Measurements from ENCODE around the gene TCIRG1. TPM values are rescaled to one million over a fixed set of nuclear protein-coding genes. Genes with fewer than 3 reads are reported as not detected.
"Not testable (repeated sequence)": the region's sequence is repeated elsewhere in the genome, so short reads cannot be mapped to it uniquely, and the experiment has no call there.

Gene TCIRG1
- polyA plus RNA-seq, 1 donor = 24.7 TPM

- no peak for DNase-seq (ENCODE audit: low read depth)
These were observed 43.7 kb downstream of the TCIRG1 start for GRCh38 chr11:68082481-68082880.

GRCh38 chr11:68083517-68083916 lies 44.7 kb downstream of the TCIRG1 start:
- DNase-seq (ENCODE audit: low read depth) = no peak

- no peak for DNase-seq (ENCODE audit: low read depth)
These were observed 50.9 kb downstream of the TCIRG1 start for GRCh38 chr11:68089679-68090078.

- no peak for DNase-seq (ENCODE audit: low read depth)
These were observed 51.5 kb downstream of the TCIRG1 start for GRCh38 chr11:68090287-68090686.

- DNase-seq (ENCODE audit: low read depth) = no peak
These were observed 51.9 kb downstream of the TCIRG1 start for GRCh38 chr11:68090706-68091105.

GRCh38 chr11:68092411-68092810 lies 53.6 kb downstream of the TCIRG1 start:
- no peak for DNase-seq (ENCODE audit: low read depth)

GRCh38 chr11:68092946-68093345 lies 54.1 kb downstream of the TCIRG1 start:
- DNase-seq (ENCODE audit: low read depth) = not testable (repeated sequence)

GRCh38 chr11:68093565-68093964 lies 54.7 kb downstream of the TCIRG1 start:
- DNase-seq (ENCODE audit: low read depth) = no peak

GRCh38 chr11:68096962-68097361 lies 58.1 kb downstream of the TCIRG1 start:
- no peak for DNase-seq (ENCODE audit: low read depth)

GRCh38 chr11:68099057-68099456 lies 60.2 kb downstream of the TCIRG1 start:
- no peak for DNase-seq (ENCODE audit: low read depth)

- DNase-seq (ENCODE audit: low read depth) = no peak
These were observed 60.9 kb downstream of the TCIRG1 start for GRCh38 chr11:68099474-68100405.

Other genes starting within 250 kb of the TCIRG1 start
- 6.0 TPM for gene UNC93B1, start 34.9 kb upstream of the TCIRG1 start, polyA plus RNA-seq (ENCODE audit: insufficient read length)
- gene ALDH3B1, start 28.7 kb upstream of the TCIRG1 start, polyA plus RNA-seq (ENCODE audit: insufficient read length) = 11.8 TPM
- gene NDUFS8, start 8.3 kb upstream of the TCIRG1 start, polyA plus RNA-seq (ENCODE audit: insufficient read length) = 68.5 TPM
- 21.4 TPM for gene CHKA, start 82.4 kb downstream of the TCIRG1 start, polyA plus RNA-seq (ENCODE audit: insufficient read length)
- 43.3 TPM for gene KMT5B, start 174.3 kb downstream of the TCIRG1 start, polyA plus RNA-seq (ENCODE audit: insufficient read length)
- gene C11orf24, start 232.9 kb downstream of the TCIRG1 start, polyA plus RNA-seq (ENCODE audit: insufficient read length) = 24.2 TPM